OCI-LY3 (cell line): ENCODE data around the gene MICALL2.

Experiments
- EZH2phosphoT487 ChIP-seq: fragments of 200-600 bp; shearing (Covaris generic); IDR thresholded peaks from 2 replicates; pipeline ENCODE4 v1.6.1; 2018; ENCODE audit warnings: antibody characterized with exemption, mixed run types, low read depth
- TF ChIP-seq, protein P1 (sequence below): fragments of 200-600, 300-600 bp; sonication (generic); IDR thresholded peaks from 2 replicates; pipeline ENCODE4 v1.5.1; 2014; ENCODE audit warnings: antibody characterized with exemption, low read length, low read depth

DNA sequence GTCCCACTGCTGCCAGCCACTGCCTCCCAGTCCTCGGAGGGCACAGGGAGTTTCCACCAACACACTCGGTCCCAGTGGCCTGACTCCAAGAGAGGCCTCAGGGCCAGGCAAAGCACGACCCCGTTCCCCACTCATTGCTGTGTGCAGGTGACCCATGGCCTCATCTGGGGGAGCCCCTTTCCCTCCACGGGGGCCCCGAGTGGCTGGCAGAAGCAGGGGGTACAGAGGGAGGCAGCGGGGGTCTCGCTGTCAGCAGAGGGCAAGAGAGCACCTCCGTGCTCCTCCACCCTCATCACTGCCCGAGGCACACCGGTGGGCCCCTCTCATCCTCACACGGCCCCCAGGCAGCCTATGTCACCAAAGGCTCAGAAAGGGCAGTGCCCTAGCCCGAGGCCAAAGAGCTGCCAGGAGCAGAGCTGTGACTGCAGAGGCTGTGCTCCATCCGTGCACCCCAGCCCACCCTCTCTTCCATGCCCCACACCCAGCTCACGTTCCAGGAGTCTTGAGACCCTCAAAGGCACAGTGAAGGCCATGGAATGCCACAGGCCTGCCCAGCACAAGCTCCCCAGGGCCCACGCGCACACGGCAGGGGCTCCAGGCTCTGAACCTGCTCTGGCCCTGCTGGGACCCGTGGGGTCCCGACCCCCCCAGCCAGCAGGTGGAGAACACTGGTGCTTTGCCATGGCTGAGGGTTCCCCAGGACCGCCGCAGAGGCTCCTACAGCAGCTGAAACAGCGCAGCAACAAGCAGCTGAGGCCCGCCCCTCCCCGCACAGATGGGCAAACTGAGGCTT, 25.9 kb downstream of the MICALL2 start:
- TF ChIP-seq, protein P1, sequence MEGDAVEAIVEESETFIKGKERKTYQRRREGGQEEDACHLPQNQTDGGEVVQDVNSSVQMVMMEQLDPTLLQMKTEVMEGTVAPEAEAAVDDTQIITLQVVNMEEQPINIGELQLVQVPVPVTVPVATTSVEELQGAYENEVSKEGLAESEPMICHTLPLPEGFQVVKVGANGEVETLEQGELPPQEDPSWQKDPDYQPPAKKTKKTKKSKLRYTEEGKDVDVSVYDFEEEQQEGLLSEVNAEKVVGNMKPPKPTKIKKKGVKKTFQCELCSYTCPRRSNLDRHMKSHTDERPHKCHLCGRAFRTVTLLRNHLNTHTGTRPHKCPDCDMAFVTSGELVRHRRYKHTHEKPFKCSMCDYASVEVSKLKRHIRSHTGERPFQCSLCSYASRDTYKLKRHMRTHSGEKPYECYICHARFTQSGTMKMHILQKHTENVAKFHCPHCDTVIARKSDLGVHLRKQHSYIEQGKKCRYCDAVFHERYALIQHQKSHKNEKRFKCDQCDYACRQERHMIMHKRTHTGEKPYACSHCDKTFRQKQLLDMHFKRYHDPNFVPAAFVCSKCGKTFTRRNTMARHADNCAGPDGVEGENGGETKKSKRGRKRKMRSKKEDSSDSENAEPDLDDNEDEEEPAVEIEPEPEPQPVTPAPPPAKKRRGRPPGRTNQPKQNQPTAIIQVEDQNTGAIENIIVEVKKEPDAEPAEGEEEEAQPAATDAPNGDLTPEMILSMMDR, result no peak
- TF ChIP-seq EZH2phosphoT487, result no peak
